ENCODE data around the gene PRG2.
"Not testable (repeated sequence)": the region's sequence is repeated elsewhere in the genome, so short reads cannot be mapped to it uniquely, and the experiment has no call there.

Gene PRG2

DNA sequence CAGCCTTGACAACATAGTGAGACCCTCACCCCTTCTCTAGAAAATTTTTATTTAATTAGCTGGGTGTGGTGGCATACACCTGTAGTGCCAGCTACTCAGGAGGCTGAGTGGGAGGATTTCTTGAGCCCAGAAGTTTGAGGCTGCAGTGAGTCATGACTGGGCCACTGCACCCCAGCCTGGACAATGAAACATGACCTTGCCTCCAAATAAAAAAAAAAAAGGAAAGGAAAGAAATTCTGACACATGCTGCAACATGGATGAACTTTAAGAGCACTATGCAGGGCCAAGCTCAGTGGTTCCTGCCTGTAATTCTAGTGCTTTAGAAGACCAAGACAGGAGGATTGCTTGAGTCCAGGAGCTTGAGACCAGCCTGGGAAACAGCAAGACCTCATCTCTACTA is 27.7 kb upstream of the PRG2 start:
- no peak for DNase-seq

DNA sequence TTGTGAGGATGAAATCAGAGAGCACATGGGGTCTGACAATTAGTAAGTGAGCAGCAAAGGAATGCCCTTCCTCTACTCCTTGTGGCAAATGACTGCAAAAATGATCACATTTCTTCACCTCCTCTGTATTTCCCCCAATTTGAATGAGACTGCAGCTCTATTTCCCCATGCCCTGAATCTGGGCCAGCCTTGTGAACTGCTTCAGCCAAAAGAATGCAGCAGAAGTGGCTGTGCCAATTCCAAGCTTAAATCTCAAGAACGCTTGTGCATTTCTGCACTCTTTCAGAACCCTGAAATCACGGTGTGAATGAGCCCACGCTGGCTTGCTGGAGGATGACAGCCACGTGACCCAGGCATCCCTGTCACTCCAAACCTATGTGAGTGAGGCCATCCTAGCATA is 26.6 kb upstream of the PRG2 start:
- DNase-seq = no peak

DNA sequence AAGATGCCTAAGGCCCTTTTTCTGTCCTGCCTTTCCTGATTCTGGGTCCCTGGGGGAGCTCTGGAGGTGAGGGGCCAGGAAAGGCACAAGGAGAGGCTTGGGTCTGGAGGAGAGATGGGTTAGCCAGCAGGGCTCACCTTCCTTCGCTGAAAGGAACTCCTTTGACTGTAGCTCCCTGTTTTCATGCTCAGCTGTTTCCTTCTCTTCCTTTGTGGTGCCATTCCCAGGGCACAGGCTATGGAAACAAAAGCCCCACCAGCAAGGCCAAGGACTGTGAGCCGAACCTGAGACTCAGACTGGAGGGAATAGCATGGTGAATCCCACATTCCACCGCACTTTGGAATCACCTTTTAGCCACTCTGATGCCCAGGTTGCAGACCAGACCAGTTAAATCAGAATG is 26.0 kb upstream of the PRG2 start:
- DNase-seq = no peak

DNA sequence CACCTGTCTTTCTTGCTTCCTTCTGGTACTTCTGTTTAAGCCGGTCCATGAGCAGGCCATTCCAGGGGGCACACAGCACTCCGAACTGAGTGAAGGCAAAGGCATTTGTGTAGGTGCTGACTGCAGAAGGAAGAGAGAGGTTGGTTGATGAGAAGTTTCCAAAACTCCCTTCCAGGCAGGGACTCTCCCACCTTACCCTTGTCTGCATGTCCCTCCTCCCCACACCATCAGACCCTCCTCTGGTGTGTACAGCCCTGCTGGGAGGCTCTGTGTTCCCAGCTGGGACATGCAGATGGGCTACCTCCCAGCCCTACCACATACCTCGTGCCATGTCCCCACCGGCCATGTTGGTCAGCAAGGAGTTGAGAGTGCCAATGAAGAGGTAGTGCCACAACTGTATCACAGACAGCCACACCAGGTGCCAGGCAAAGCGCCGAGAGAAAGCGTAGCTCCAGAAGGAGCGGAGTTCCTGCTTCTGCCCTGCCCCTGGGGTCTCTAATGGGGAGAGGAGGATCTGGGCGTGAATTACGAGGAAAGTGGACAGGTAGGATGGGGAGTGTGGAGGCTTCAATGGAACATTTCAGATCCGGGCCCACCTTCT is 24.3 kb upstream of the PRG2 start:
- DNase-seq = no peak

DNA sequence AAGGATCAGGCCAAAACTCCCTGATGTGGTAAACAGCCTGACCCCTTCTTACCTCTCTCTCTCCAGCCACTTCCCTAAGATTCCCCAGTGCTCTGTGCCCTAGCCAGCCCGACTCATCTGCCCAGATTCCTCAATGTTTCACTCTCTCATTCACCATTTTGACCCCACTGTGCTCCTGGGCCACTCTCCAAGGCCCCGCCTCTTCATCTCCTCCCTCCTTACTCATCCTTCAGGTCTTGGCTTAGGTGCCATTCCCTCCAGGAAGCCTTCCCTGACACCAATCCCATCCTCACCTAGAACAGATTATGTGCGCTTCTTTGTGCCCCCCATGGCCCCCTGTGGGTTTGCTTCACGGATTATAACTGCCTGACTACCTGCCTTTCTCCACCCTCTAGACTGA is 23.2 kb upstream of the PRG2 start:
- DNase-seq = no peak

DNA sequence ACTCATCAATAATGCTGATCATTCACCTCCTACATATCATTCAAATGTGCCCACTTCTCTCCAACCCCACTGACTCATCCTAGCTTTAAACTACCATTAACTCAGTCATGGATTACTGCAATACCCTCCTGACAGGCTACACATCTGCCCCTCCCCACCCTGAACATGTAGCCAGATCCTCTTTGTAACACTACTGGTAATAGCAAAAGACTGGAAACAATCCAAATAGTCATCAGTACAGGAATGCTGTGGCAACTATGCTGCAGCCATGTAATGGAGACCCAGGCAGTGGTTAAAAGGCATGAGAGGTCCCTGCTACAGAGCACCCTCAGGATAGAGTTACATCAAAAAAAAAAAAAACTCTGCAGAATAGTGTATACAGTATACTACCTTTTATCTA is 19.8 kb upstream of the PRG2 start:
- DNase-seq = peak; percentile 45

DNA sequence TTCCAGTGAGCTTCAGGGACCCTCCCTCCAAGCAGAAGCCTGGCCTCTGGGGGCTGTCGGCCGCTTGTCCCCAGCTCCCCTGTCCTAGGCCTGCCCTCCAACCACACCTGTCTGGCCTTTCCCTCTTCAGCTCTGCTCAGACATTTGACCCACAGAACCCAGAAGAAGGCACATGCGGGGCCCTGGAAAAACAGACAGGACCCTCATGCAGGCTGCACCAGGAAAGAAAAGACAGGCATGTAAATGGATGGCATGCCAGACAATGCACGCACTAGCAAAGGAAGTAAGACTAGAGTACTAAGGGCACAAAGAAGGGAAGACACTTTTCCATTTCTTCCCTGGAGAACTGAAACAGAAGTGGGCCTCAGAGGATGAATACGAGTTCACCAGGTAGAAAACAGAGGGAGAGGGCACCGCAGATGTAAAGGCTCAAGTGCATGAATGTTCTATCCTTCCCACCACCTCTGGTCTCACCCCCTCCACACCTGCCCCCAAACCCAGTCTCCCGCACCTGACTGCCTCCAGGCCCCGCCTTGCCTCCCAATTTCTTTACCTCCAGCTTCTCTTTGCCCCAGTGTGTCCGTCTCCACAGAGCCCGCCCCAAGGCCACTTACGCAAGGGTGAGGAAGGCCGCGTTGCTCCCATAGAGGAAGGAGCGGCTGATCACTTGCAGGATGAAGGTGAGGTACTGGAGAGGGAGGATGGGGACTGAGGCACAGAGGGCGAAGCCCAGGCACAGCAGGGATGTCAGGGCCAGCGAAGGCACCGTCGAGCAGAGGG is 19.1 kb upstream of the PRG2 start:
- no peak for DNase-seq

DNA sequence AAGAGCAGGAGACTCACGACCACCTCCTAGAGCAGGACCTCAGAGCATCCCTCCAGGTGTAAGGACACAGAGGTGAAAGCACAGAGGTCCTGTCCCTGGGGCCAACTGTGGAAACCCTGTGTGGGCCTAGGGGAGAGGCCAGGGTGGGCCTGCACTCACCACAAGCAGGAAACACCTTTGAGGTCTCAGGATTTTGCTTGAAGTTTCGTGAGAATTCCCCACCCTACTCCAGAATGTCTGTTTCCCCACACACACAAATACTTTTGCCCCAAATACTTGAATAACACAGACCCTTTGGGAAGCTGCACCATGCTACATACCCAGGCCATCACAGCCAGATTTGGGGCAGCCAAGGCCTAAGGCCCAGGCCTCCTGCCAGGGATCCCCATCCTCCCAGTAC is 18.3 kb upstream of the PRG2 start:
- DNase-seq = no peak

DNA sequence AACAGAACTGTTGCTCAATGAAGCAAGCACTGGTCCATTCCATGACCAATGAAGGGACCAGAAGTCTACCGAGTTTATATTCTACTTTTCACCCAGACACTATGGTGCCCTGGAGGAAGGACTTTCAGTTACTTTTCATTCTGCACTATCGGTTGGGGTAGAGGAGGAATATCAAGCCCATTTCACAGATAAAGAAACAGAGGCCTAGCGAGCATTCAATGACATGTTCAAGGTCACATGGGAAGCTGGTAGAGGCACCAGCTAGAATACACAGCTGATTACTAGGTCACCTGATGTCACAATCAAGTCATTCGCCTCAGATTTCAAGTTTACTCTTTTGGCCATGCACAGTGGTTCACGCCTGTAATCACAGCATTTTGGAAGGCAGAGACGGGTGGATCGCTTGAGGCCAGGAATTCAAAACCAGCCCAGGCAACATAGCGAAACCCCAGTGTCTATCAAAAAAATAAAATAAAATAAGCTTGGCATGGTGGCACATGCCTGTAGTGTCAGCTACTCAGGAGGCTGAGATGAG is 17.6 kb upstream of the PRG2 start:
- DNase-seq = no peak

DNA sequence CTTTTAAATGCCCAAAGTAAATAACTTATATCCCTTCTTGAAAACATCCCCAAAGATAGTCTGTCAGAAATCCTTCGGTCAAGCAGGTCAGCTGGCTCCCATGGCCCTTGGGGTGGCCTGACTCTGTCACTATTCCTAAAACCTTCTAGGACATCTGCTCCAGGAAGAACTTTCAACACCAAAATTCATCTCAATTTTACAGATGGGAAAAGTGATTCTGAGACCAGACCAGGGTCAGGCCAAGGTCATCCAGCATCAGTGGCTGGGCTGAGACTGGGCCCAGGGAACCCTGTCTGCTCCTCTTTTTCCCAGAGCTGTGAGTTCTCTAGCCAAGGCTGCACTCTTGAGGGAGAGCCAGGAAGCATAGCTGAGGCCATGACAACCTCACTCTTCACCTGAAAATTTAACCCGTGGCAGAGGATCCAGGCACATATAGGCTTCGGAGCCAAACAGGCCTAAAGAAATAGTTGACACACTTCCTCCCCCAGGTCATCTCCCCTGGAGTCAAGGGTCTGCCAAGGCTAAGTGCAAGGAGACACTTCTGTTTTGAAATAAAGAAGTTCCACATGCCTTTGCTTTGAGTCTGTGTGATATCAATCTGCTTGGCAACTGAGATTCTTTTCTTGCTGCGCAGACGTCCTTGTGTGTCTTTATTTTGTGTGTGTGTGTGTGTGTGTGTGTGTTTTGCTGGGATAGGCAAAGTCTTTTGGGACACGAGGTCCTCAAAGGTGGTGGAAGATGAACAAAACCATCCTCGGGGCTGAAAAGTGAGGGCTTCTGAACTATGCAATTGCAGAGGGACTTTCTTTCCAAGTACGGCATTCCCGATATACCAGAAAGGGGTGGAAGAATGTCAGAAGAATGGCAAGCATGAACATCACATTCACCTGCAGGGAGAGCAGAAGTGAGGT is 16.8 kb upstream of the PRG2 start:
- no peak for DNase-seq

DNA sequence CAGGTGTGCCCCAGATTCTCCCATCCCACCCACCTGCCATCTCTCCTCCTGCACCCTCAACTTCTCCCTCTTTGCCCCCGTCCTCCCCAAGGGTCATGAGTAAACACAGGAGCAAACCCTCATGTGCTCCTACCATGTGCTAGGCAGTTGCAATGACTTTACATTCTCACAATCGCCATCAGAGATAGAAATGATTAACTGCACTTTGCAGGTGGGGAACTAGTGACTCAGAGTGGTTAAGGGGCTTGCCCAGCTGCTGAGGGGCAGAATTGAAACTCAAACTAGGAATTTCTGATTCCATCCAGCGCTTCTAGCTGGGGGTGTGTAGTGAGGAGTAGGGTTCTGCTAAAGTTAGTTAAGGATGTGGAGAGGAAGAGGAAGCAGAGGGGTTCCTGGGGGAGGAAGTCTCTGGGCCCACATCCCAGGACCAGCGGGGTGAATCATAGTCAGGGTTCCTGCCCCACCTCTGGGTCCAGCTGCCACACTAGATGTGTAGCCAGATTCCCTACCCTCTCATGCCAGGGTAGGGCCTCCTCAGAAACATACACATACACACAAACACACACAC is 16.0 kb upstream of the PRG2 start:
- DNase-seq = peak; percentile 88

DNA sequence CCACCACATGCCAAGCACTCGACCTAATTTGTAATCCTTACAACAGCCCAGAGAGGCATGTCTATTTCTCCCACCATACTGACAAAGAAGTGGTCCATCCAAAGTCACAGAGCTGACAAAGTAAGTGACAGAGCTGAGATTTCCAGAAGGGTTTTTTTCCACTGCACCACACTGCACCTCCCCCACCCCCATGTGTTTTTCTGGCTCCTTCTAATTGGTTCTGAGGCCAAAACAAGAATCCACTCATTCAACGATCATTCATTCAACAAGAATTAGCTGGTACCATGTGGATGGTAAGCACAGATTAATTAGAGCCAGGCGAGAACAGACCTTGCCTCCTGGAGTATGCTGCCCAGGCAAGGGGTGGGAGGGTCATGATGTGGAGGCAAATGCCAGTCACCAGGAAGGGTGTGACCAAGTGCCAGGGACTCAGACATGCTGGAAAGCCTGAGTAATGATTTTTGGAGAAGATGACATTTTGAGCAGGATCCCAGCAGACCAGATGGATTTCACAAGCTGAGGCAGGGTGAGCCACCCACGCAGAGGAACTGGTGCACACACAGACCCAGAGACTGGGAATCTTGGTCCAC is 14.9 kb upstream of the PRG2 start:
- DNase-seq = no peak

DNA sequence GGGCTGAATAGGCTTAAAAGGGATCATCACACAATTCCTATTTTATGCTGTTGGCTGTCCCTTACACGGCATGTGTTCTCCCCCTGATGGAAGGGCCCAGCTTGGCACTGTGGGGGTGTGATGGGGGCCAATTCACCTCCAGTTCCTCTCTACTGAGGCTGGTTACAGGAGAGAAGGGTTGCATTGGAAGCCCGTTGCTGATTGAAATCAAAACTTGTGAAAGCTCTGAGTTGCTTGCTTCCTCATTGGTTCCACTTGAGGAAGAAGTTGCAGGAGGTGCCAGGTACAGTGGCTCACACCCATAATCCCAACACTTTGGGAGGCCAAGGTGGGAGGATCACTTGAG is 13.3 kb upstream of the PRG2 start:
- peak; percentile 48 for DNase-seq

DNA sequence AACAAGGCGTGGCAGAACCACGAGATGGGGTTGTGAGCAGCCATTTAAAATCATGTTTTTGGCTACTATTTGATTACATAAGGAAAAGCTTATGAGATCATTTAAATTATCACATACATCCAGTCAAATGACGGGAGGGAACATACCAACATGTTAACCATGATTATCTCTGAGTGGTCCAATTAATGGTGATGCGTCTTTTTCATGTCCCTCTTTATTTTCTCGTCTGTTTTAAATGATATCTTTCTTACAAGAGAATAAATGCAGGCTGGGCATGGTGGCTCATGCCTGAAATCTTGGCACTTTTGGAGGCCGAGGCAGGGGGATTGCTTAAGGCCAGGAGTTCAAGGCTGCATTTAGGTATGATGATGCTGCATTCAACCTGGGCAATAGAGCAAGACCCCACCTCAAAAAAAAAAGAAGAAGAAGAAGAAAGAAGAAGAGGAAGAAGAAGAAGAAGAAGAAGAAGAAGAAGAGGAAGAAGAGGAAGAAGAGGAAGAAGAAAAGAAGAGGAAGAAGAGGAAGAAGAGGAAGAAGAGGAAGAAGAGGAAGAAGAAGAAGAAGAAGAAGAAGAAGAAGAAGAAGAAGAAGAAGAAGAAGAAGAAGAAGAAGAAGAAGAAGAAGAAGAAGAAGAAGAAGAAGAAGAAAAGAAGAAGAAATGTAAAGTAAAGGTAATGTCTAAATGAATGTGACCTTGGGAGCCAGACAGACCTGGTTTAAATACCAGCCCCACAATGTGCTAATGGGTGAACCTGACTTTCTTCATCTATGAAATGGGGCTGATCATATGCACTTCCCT is 12.8 kb upstream of the PRG2 start:
- DNase-seq = not testable (repeated sequence)

DNA sequence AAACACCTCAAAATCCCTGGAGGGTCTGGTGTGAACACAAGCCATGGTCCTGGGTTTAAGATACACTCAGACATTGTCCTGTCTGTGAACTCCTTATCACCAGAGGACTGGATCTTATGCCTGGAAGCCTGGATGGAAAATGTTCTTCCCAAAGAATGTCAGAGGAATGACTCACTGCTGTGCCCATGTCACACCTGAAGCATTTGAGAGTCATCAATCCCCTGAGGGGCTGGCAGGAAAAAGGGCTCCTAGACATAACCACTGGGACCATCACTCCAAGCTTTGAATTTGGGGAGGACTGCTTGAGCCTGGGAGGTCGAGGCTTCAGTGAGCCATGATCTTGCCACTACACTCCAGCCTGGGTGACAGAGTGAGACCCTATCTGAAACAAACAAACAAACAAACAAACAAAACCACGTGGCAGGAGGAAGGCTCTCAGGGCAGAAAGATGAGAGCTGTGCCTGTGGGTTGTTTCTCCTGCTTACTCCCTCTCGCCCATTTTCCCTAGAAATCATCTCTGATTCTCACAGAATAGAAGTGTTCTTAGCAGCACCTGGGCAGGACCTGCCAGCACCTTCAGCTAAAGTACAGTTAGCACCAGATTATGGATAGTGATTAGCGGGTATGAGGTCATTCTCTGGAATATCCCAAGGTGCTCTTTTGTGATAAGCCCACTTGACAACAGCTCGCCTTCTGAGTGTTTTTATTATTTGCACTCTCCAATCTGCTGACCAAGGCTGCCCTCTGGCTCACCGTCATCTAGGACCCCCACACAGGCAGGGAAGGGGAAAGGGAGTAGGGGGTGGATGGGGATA is 11.9 kb upstream of the PRG2 start:
- no peak for DNase-seq

DNA sequence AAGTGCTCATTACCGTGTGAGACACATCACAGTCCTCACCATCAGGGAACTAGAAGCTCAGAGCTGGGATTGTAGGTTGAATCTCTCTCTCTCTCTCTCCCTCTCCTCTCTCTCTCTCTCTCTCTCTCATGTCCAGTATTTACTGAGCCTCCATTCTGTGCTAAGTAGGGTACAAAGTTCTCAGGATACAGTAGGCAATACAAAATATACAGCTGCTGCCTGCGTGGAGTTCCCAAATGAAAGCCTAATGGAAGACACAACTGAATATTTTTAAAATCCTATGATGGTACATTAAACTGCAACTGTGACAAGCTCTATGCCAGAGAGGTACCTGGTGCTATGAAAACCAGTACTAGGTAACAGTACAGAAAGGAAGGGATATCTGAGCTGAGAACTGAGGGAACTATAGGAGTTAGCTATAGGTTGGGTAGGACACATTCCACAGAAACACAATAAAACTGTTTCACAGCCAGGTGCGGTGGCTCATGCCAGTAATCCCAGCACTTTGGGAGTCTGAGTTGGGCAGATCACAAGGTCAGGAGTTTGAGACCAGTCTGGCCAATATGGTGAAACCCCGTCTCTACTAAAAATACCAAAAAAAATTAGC is 9.6 kb upstream of the PRG2 start:
- no peak for DNase-seq

DNA sequence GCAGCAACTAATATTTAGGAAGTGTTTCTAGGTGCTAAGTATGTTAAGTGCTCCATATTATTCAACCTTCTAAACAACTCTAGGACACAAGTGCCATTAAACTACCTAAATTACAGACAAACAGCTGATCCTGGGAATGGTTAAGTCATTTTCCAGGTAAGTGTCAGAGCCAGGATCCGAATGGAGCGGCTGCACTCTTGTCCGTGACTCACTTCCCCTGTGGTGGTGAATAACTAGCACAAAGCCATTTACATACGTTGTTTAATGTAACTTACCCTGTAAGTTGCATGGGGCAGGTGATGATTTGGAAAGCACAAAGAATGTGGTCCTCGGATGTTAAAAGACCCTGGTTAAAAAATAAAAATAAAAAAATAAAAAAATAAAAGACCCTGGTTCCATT is 8.8 kb upstream of the PRG2 start:
- DNase-seq = no peak

DNA sequence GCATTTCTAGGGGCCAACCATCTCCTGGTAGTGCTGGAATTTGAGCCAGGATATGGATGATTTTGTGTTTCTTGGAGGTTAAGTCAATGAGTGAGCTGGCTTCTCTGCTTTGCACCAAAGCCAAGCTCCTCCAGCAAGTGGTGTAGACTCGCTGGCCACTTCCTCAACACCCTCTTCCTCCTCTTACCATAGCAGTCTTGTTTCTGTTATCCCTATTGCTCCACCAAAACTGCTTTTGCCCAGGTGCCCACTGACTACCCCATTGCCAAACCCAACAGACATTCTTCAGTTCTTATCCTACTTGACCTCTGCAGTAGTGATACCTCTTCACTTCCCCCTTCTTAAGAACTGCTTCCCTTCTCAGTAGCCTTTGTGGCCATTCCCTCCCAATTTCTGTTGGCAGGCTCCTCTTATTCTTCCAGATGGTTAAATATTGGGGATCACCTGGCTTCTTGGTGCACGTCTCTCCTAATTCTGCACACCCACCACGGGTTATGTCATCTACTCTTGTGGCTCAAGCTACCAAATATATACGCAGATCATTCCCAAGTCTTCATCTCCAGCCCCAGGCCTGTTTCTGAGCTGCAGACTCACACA is 7.0 kb upstream of the PRG2 start:
- peak; percentile 98 for DNase-seq

DNA sequence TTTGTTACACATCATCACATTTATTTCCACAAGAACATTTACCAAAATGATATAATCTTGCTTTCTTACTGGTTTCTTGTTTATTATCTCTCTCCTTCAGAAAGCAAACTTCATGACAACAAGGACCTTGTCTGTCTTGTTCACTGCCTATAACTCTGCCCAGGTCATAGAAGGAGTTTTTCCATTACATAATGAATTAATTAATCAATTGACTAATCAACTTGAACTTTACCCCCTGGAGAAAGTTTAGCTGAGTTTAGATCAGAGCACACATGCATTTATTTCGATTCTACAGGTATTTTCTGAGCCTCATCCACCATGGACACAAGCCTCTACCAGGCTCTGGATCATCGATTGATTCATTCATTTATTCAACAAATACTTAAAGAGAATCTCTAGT is 6.3 kb upstream of the PRG2 start:
- DNase-seq = no peak

DNA sequence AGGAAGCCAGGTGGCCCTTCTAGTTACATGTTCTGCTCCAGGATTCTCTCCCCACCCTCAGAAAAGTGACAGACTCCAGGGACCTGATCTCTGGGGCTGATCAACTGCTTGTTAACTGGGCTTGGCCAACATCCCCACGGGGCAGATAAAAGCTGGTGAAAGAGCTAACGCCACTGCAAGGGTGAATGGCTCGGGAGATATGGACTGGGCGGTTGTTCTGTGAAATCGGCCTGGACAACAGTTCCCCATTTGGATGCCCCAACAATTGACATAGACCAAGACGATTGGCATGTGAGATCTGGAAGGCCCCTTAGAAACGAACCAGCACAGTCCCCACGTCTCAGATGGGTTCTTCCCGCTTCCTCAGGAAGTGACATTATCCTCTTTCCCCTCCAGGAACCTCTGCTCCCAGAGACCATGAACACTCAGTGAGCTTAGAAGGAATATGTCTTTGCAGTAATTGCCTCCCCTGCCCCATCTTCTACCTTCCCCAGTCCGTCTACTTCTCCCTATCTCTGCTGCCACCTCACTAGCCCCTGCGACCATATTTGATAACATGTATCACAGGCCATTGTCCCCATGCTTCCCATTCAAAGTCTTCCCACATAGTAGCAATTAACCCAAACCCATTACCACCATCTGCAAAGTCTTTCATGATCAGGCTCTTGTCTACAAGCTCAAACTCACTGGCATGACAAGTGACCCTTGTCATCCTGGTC is 5.6 kb upstream of the PRG2 start:
- DNase-seq = no peak

Measured in MV-4-11 (cell line).